Body of pancreas (tissue), 4 donors: ENCODE results near the gene PROM2. TPM values are rescaled to one million over a fixed set of nuclear protein-coding genes. Genes with fewer than 3 reads are reported as not detected.

Experiments used
- ATAC-seq: fragments of 150-250 bp; one replicate; pipeline ENCODE4 v1.9.1; 2016
- DNase-seq, 4 donors: peaks; one replicate each; pipeline ENCODE4 v3.0.0-alpha.2; 2019
- H3K27ac ChIP-seq, 4 donors: fragments of 200-600 bp; sonication (generic); 1 replicate in 3 of 4; 2 replicates in 1 of 4; pipeline versions ENCODE4 v1.5.1 to v1.6.1; 2016 to 2019; ENCODE audit warnings: mild to moderate bottlenecking in 1 of 4, mixed read lengths in 1 of 4, moderate library complexity in 1 of 4
- H3K27me3 ChIP-seq, 2 donors: fragments of 200-600 bp; sonication (generic); one replicate each; pipeline ENCODE4 v1.6.0; 2016; ENCODE audit warnings: mild to moderate bottlenecking in 1 of 2
- H3K36me3 ChIP-seq, 2 donors: fragments of 200-600 bp; sonication (generic); replicated peaks in 1 of 2; 2 replicates each; pipeline ENCODE4 v1.5.1; 2016; ENCODE audit warnings: low read depth in 2 of 2; ENCODE audit not compliant: insufficient read depth in 1 of 2
- H3K4me1 ChIP-seq: fragments of 200-600 bp; sonication (generic); one replicate; pipeline ENCODE4 v1.6.0; 2016
- H3K4me3 ChIP-seq, 2 donors: fragments of 200-600 bp; sonication (generic); 1 replicate in 1 of 2; 2 replicates in 1 of 2; pipeline ENCODE4 v1.5.1; 2016 to 2019
- H3K9me3 ChIP-seq, 3 donors: fragments of 200-600 bp; sonication (generic); 1 replicate in 2 of 3; 2 replicates in 1 of 3; pipeline ENCODE4 v1.5.1; 2016
- CTCF ChIP-seq, 7 experiments: fragments of 450-650 bp in 4 of 7; fragments of 200-600 bp in 3 of 7; sonication (generic) in 3 of 7; IDR thresholded peaks; one replicate each; pipeline ENCODE4 v1.5.1; 2016 to 2019; ENCODE audit warnings: antibody characterized with exemption in 7 of 7
- POLR2A ChIP-seq, 3 donors: fragments of 450-650 bp; IDR thresholded peaks; one replicate each; pipeline ENCODE4 v1.6.1; 2016; ENCODE audit warnings: antibody characterized with exemption in 3 of 3, mild to moderate bottlenecking in 2 of 3
- WGBS, 2 donors: methylation state at CpG; one replicate each; pipeline ENCODE4 v1.1.5; 2017; 5-methylcytosine and 5-hydroxymethylcytosine counted together
- intact Hi-C: fragments of 100-400 bp; cut with DNase I; formaldehyde crosslinking; loops from one replicate; pipeline ENCODE4 v1.15.1; 2023
- total RNA-seq, 2 donors: library from RNA; depleted of rRNA; stranded (reverse); fragments of >200 nt; gene quantifications; one replicate each; pipeline ENCODE4 v1.1.0, GENCODE V29; 2016

Gene PROM2
- total RNA-seq, 2 donors from 2014 or later = 17.6 to 31.6 TPM

DNA sequence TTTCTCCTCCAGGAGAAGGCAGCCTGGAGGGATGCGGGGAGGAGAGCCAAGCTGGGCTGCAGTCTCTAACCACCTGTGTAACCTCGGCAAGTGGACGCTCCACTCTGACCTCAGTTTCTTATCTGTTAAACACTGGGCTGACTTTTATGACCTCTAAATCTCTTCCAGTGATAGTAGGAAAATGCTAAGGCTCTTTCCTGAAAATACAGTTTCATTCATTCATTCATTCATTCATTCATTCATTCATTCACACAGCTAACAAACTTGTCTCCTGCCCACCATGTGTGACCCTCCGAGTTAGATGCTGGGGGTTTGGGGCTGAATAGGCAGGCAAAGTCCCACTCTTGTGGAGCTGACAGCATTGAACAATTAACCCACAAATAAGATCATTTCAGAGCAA is 9.3 kb downstream of the PROM2 start:
- Histone ChIP-seq H3K36me3 (no peaks in the 10 kb centered on the region), H3K27ac (no peak overlapping the region), H3K4me1 (no peaks in the 10 kb centered on the region), H3K9me3 (no peaks in the 10 kb centered on the region), H3K27me3 (no peaks in the 10 kb centered on the region), H3K4me3 (no peak overlapping the region)
- ATAC-seq (no peak), DNase-seq (no peak)
- no peak for TF ChIP-seq POLR2A (IDR thresholded peaks at IDR 0.05)
- TF ChIP-seq CTCF (IDR thresholded peaks at IDR 0.05) = no peak
- 71 to 83% methylated on average over 4 of the region's 4 CpGs for WGBS, 2 donors
- intact Hi-C loops = no loop called here

- Histone ChIP-seq H3K27me3 (no peaks in the 10 kb centered on the region), H3K9me3 (no peaks in the 10 kb centered on the region), H3K4me1 (no peaks in the 10 kb centered on the region), H3K4me3 (no peak overlapping the region), H3K27ac (no peak overlapping the region), H3K36me3 (no peaks in the 10 kb centered on the region)
- intact Hi-C loops = no loop called here
- DNase-seq (no peak), ATAC-seq (no peak)
- no peak for TF ChIP-seq CTCF (IDR thresholded peaks at IDR 0.05)
- no peak for TF ChIP-seq POLR2A (IDR thresholded peaks at IDR 0.05)
- WGBS, 2 donors = 88 to 95% methylated on average over 8 to 13 of the region's 13 CpGs
Observed at GRCh38 chr2:95284886-95285541, 10.8 kb downstream of the PROM2 start.

- intact Hi-C loops = no loop called here
- Histone ChIP-seq H3K36me3 (no peaks in the 10 kb centered on the region), H3K9me3 (no peaks in the 10 kb centered on the region), H3K4me3 (no peak overlapping the region), H3K27me3 (no peaks in the 10 kb centered on the region), H3K4me1 (no peaks in the 10 kb centered on the region), H3K27ac (no peak overlapping the region)
- no peak for ATAC-seq
- no peak for DNase-seq
- TF ChIP-seq CTCF (IDR thresholded peaks at IDR 0.05) = no peak
- no peak for TF ChIP-seq POLR2A (IDR thresholded peaks at IDR 0.05)
- 62 to 75% methylated on average over 2 to 4 of the region's 4 CpGs for WGBS, 2 donors
Observed at GRCh38 chr2:95285542-95285932, 11.3 kb downstream of the PROM2 start.

- WGBS, 2 donors = 84 to 95% methylated on average over 5 to 7 of the region's 8 CpGs
- intact Hi-C loops = no loop called here
Observed at GRCh38 chr2:95287336-95287735, 13.1 kb downstream of the PROM2 start.

More at GRCh38 chr2:95287336-95287735, 13.1 kb downstream of the PROM2 start:
- Histone ChIP-seq H3K4me1 (no peaks in the 10 kb centered on the region), H3K4me3 (no peak overlapping the region), H3K27me3 (no peaks in the 10 kb centered on the region), H3K27ac (no peak overlapping the region), H3K36me3 (no peaks in the 10 kb centered on the region), H3K9me3 (no peaks in the 10 kb centered on the region)
- DNase-seq (no peak), ATAC-seq (no peak)
- TF ChIP-seq POLR2A (IDR thresholded peaks at IDR 0.05) (no peak), CTCF (IDR thresholded peaks at IDR 0.05) (no peak)
